ENCODE measurements around the gene ZNF568. TPM values are rescaled to one million over a fixed set of nuclear protein-coding genes. Genes with fewer than 3 reads are reported as not detected.

The ZNF568 gene
- polyA plus RNA-seq (2011; rRNA removed) (2.8 and 4.9 TPM in 2 replicates), polyA plus RNA-seq (2017; fragmentation: RNase III; extraction: RNeasy Plus Mini Kit Qiagen cat#74134 plus additional on column Dnase treatment) (1.0 to 1.7 TPM (median 1.6 TPM) in 3 replicates), polyA minus RNA-seq (2011; rRNA and poly(A)+ RNA removed) (1.8 and 2.9 TPM in 2 replicates)
- 0.93 and 0.98 TPM in 2 replicates for polyA plus RNA-seq (2012; cell fraction: cytosol; rRNA removed)
- polyA plus RNA-seq (2012; cell fraction: nucleus; rRNA removed) = 0.28 and 0.50 TPM in 2 replicates

DNA sequence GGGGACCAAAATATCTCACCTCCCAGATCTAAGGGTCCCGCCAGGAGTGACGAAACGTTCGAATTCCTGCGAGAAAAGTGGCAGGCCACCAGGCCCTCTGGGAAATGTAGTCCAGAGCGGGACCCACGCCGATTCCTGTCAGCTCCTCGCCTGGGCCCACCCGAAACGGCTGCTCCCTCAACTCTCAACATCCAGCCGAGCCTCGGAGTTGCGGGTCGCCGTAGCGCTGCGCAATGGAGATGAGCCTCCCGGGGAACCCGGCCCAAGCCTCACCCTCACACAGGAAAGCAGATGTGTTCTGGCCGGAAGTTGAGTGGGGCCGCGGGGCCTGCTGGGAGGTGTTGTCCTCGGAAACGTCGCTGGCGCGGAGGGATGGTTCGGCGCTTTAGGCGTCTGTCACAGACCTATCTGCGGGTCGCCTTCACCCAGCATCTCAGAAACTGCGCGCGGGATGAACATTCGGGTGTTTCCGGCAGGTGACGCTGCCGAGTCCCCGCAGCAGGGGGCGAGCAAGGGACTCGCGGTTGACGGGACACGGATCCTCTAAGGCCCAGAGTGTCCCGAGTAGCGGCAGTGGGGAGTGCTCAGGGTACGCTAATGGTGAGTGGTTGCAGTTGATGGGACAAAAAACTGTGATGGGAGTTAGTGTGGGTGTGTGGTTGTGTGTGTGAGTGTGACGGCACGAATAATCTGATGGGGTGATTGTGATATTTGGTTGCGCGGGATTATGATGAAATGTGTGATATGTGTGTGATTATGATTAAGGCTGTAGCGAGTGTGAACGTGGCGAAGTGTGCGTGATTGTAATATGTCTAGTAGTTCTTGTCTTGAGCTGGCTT lies at the start of gene ZNF568, which contains the start of gene ZNF829:
TSS of gene ZNF568 (plus strand) at position 341 of the 839 bp plus-strand sequence. CDS start 6,439 bp downstream, outside the sequence.
TSS of gene ZNF829 (minus strand) at position 300 of the 839 bp plus-strand sequence. CDS start 1,124 bp downstream, outside the sequence.
- FAIRE-seq (no peak), DNase-seq (ENCODE audit: low read depth in 1 of 2, low spot score in 1 of 2) (peak; percentile 43 to 87), ATAC-seq (peak; percentile 94 to 95)
- H3K4me2 ChIP-seq = peak within 1 kb of the TSS; percentile 38
- H3K4me3 ChIP-seq = peak within 1 kb of the TSS; percentile 39
- WGBS (ENCODE audit: missing lambda C conversion rate) = 6% methylated on average over 48 of the region's 57 CpGs
- CTCF ChIA-PET = interaction anchor here (0.6 kb wide), 1 partner anchor 888 kb away, joined by 3 read pairs; no protein-coding TSS in a partner anchor
- H3K9me3 ChIP-seq = peaks cover 99% of the 10 kb centered on the region
- POLR2A ChIA-PET = no interaction called here
- TF ChIP-seq CHD2 (IDR thresholded peaks at IDR 0.05; ENCODE audit: low read length, partially characterized antibody) (peak; percentile 42), SREBF2 (IDR thresholded peaks at IDR 0.05) (no peak), GATA3 (IDR thresholded peaks at IDR 0.05; ENCODE audit: borderline replicate concordance) (peak; percentile 24; the same call in 1 of the 2 replicates), E2F6 (IDR thresholded peaks at IDR 0.05; ENCODE audit: borderline replicate concordance, low read depth) (no peak), FOSL2 (IDR thresholded peaks at IDR 0.05) (no peak), FOSL2 (CRISPR knock-in tag; IDR thresholded peaks at IDR 0.05) (no peak), RNF2 (IDR thresholded peaks at IDR 0.05; ENCODE audit: borderline replicate concordance, low read depth) (no peak)
- peak within 1 kb of the TSS; percentile 65 to 79 for H3K27ac ChIP-seq
- H3K4me1 ChIP-seq = no peaks in the 10 kb centered on the region

DNA sequence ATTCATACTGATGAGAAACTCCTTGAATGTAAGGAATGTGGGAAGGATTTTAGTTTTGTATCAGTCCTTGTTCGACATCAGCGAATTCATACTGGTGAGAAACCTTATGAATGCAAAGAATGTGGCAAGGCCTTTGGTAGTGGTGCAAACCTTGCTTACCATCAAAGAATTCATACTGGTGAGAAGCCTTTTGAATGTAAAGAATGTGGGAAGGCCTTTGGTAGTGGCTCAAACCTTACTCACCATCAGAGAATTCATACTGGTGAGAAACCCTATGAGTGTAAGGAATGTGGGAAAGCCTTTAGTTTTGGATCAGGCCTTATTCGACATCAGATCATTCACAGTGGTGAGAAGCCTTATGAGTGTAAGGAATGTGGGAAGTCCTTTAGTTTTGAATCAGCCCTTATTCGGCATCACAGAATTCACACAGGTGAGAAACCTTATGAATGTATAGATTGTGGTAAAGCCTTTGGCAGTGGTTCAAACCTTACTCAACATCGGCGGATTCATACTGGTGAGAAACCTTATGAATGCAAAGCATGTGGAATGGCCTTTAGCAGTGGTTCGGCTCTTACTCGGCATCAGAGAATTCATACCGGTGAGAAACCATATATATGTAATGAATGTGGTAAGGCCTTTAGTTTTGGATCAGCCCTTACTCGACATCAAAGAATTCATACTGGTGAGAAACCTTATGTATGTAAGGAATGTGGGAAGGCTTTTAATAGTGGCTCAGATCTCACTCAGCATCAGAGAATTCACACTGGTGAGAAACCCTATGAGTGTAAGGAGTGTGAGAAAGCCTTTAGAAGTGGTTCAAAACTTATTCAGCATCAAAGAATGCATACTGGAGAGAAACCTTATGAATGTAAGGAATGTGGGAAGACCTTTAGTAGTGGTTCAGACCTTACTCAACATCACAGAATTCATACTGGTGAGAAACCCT lies 38.9 kb upstream of the ZNF568 start:
- Histone ChIP-seq H3K9me3 (peaks cover 95% of the 10 kb centered on the region), H3K4me1 (no peaks in the 10 kb centered on the region), H3K27ac (no peak overlapping the region), H3K4me3 (no peak overlapping the region), H3K4me2 (no peak overlapping the region)
- peak in 1 of 2 experiments; percentile 12 for DNase-seq (ENCODE audit: low read depth in 1 of 2, low spot score in 1 of 2)
- WGBS (ENCODE audit: missing lambda C conversion rate) = 59% methylated on average over 10 of the region's 10 CpGs
- FAIRE-seq = peak; percentile 80
- POLR2A ChIA-PET = no interaction called here
- ATAC-seq = no peak
- CTCF ChIA-PET = no interaction called here
- TF ChIP-seq GATA3 (IDR thresholded peaks at IDR 0.05; ENCODE audit: borderline replicate concordance) (peak; percentile 13; the same call in 1 of the 2 replicates), JUNB (IDR thresholded peaks at IDR 0.05) (no peak)

- TF ChIP-seq MAFK (IDR thresholded peaks at IDR 0.05; ENCODE audit: partially characterized antibody) (no peak), CBX2 (IDR thresholded peaks at IDR 0.05; ENCODE audit: borderline replicate concordance, low read depth) (no peak), NFE2L2 (conservative IDR thresholded peaks at IDR 0.05; ENCODE audit: low read length) (no peak), GATA3 (IDR thresholded peaks at IDR 0.05; ENCODE audit: borderline replicate concordance) (peak; percentile 54; the same call in 1 of the 2 replicates)
- FAIRE-seq (no peak), DNase-seq (ENCODE audit: low read depth in 1 of 2, low spot score in 1 of 2) (no peak), ATAC-seq (no peak)
- WGBS (ENCODE audit: missing lambda C conversion rate) = 21% methylated on average over 3 of the region's 3 CpGs
- no peaks in the 10 kb centered on the region for H3K4me1 ChIP-seq
- ChIA-PET POLR2A (no interaction called here), CTCF (no interaction called here)
- H3K4me3 ChIP-seq = no peak overlapping the region
- no peak overlapping the region for H3K4me2 ChIP-seq
- peaks cover 92% of the 10 kb centered on the region for H3K9me3 ChIP-seq
- no peak overlapping the region for H3K27ac ChIP-seq
These were observed 24.3 kb upstream of the ZNF568 start for GRCh38 chr19:36891768-36892357.

GRCh38 chr19:36894849-36895383 lies 21.2 kb upstream of the ZNF568 start:
- FAIRE-seq (peak; percentile 70), DNase-seq (ENCODE audit: low read depth in 1 of 2, low spot score in 1 of 2) (no peak), ATAC-seq (no peak)
- Histone ChIP-seq H3K27ac (no peak overlapping the region), H3K4me3 (no peak overlapping the region), H3K9me3 (peaks cover 92% of the 10 kb centered on the region), H3K4me1 (no peaks in the 10 kb centered on the region), H3K4me2 (no peak overlapping the region)
- CTCF ChIA-PET = interaction anchor here (0.6 kb wide), 1 partner anchor 25 kb away, joined by 3 read pairs; no protein-coding TSS in a partner anchor
- TF ChIP-seq PHF8 (IDR thresholded peaks at IDR 0.05; ENCODE audit: borderline replicate concordance, low read depth) (no peak), TP53 (CRISPR knock-in tag; IDR thresholded peaks at IDR 0.05) (no peak)
- 35% methylated on average over 2 of the region's 2 CpGs for whole genome bisulfite sequencing (ENCODE audit: missing lambda C conversion rate)
- POLR2A ChIA-PET = no interaction called here

All from A549 (cell line).